GM21786 (cell line): ENCODE data around the gene ESR1.
"Not testable (repeated sequence)": the region's sequence is repeated elsewhere in the genome, so short reads cannot be mapped to it uniquely, and the experiment has no call there.

Experiments used
- ATAC-seq: cut with Tn5 transposase; IDR thresholded peaks from one replicate; pipeline ENCODE4 v1.9.1; 2021; ENCODE audit not compliant: unreplicated experiment

ESR1 gene

GRCh38 chr6:151885234-151885633 is 77.8 kb downstream of the ESR1 start:
- no peak for ATAC-seq

GRCh38 chr6:151891524-151891923 is 84.0 kb downstream of the ESR1 start:
- no peak for ATAC-seq

- not testable (repeated sequence) for ATAC-seq
Observed at GRCh38 chr6:151894426-151894825, 86.9 kb downstream of the ESR1 start.

- ATAC-seq = not testable (repeated sequence)
Observed at GRCh38 chr6:151899221-151899620, 91.7 kb downstream of the ESR1 start.

GRCh38 chr6:151899796-151900195 is 92.3 kb downstream of the ESR1 start:
- ATAC-seq = not testable (repeated sequence)

- no peak for ATAC-seq
Observed at GRCh38 chr6:151900256-151900655, 92.8 kb downstream of the ESR1 start.

GRCh38 chr6:151901009-151901411 is 93.5 kb downstream of the ESR1 start:
- no peak for ATAC-seq

GRCh38 chr6:151904631-151905030 is 97.1 kb downstream of the ESR1 start:
- ATAC-seq = no peak

- ATAC-seq = no peak
Observed at GRCh38 chr6:151905072-151905471, 97.6 kb downstream of the ESR1 start.

GRCh38 chr6:151905854-151906253 is 98.4 kb downstream of the ESR1 start:
- no peak for ATAC-seq

- ATAC-seq = no peak
Observed at GRCh38 chr6:151911401-151911800, 103.9 kb downstream of the ESR1 start.

GRCh38 chr6:151914484-151914883 is 107.0 kb downstream of the ESR1 start:
- no peak for ATAC-seq

- no peak for ATAC-seq
Observed at GRCh38 chr6:151916075-151916474, 108.6 kb downstream of the ESR1 start.

GRCh38 chr6:151916680-151917164 is 109.2 kb downstream of the ESR1 start:
- no peak for ATAC-seq

- no peak for ATAC-seq
Observed at GRCh38 chr6:151917531-151918329, 110.2 kb downstream of the ESR1 start.

- no peak for ATAC-seq
Observed at GRCh38 chr6:151940307-151940706, 132.8 kb downstream of the ESR1 start.

GRCh38 chr6:151948002-151948743 is 140.7 kb downstream of the ESR1 start:
- ATAC-seq = no peak

- no peak for ATAC-seq
Observed at GRCh38 chr6:151958332-151958731, 150.8 kb downstream of the ESR1 start.

- ATAC-seq = no peak
Observed at GRCh38 chr6:151959086-151959485, 151.6 kb downstream of the ESR1 start.

GRCh38 chr6:151961809-151962208 is 154.3 kb downstream of the ESR1 start:
- ATAC-seq = no peak

- ATAC-seq = no peak
Observed at GRCh38 chr6:151962246-151962846, 154.9 kb downstream of the ESR1 start.

- no peak for ATAC-seq
Observed at GRCh38 chr6:151963001-151963400, 155.5 kb downstream of the ESR1 start.
